Measurements from ENCODE around the gene APBA1.
"Not testable (repeated sequence)": the region's sequence is repeated elsewhere in the genome, so short reads cannot be mapped to it uniquely, and the experiment has no call there.

Gene APBA1

DNA sequence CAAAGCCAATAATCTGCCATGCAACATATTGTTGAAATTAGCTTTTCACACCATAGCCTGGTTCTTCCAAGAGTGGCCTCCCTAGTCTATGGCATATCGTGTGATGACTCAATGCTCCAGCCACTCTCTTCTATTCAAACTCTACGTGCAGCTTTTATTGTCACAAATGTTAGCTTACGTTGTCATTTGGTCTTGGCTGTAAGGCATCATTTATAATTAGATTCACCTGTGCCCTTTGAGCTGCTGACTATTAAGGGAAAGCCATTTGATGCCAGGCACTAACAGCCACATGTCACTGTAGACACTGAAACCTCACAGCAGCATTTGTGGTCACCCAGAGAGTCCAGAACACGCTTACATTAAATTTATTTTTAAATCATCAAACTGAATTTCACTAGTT, 66.8 kb downstream of the APBA1 start:
- DNase-seq (ENCODE audit: low read depth in 2 of 2), result no peak

DNA sequence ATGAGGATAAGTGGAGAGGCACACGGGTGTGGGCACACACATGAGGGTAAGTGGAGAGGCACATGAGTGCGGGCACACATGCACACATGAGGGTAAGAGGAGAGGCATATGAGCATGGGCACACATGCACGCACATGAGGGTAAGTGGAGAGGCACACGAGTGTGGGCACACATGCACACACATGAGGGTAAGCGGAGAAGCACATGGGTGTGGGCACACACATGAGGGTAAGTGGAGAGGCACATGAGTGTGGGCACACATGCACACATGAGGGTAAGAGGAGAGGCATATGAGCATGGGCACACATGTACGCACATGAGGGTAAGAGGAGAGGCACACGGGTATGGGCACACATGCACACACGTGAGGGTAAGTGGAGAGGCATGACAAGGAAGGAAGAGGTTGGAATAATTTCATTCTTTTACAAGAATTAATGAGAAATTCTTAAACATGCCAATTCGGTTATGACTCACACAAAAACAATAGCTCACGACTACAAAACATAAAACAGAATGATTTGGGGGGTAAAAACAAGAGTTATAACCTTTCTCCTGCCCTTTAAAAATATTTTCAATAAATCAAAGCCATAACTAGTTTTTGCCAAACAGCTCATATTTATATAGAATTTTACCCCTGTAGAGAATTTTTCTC, 67.5 kb downstream of the APBA1 start:
- no peak for DNase-seq (ENCODE audit: low read depth in 2 of 2)

DNA sequence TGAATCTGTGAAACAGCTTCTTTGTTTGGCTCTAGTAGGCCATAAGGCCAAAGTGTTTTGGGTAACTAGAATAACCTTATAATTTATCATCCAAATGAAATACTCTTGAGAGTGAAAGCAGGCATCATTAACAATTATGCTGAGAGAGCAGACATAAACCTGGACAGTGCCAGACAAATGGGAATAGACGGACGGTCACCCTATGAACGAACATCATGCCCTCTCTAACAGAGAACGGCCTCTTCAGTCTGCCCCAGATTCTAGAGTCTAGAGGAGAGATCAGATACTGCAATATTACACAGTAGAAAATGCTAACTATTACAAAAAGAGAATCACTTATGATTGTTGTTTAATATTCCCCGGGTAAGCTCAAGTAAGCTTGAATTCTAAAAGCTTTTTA, 68.5 kb downstream of the APBA1 start:
- DNase-seq (ENCODE audit: low read depth in 2 of 2), result no peak

DNA sequence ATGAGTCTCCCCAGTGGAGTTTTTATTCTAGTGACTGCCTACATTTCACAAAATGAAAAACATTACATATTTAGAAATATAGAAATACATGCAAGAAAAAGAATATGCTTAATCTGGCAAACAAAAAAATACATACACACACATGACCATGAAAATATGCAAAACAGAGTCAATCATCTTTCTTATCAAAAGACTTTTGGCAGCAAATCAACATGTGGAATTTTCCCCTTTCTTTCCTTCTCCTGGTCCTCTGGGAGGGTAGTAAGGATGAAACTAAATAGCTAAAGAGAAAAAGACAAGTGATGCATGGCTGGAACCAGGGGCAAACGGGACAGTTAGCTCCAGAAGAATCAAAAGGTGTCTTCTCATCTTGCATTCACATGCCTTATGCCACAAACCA, 69.4 kb downstream of the APBA1 start:
- no peak for DNase-seq (ENCODE audit: low read depth in 2 of 2)

DNA sequence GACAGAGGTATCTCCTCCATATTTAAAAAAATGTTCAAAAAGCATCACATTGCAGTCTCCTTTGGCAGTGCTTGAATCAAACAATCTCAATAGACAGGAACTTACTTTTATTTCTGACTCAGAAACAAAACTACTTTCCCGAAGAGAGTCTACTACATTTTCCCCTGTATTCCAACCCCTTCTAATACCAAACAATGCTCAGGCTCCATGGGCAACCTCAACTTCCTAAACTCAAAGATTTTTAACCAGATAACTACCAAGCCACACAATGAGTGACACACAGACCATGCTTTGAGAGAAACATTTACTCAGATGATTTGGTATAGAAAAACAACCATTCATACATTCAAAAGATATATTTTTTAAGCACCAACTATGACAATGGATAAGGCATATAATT, 70.5 kb downstream of the APBA1 start:
- DNase-seq (ENCODE audit: low read depth in 2 of 2), result no peak

DNA sequence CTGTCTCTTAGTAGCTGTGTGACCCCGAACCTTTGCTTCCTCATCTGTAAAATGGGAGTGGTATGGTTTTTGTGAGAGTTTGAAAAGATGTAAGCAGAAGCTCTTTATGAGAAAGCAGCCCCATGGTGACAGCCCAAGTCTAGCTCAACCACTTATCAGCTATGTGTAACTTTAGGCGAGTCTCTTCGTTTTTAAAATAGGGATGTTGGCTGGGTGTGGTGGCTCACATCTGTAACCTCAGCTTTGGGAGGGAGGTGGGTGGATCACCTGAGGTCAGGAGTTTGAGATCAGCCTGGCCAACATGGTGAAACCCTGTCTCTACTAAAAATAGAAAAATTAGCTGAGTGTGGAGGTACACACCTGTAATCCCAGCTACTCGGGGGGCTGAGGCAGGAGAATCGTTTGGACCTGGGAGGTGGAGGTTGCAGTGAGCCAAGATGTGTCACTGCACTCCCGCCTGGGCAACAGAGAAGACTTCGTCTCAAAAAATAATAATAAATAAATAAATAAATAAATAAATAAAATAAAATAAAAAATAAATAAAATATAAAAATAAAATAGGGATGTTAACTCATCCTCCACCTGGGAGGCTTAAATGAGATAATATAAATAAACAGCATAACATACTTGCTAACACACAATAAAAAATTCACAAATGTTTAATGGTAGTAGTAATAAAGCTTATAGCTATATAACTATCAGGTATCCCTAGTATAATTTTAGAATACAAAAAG, 71.7 kb downstream of the APBA1 start:
- no peak for DNase-seq (ENCODE audit: low read depth in 2 of 2)

DNA sequence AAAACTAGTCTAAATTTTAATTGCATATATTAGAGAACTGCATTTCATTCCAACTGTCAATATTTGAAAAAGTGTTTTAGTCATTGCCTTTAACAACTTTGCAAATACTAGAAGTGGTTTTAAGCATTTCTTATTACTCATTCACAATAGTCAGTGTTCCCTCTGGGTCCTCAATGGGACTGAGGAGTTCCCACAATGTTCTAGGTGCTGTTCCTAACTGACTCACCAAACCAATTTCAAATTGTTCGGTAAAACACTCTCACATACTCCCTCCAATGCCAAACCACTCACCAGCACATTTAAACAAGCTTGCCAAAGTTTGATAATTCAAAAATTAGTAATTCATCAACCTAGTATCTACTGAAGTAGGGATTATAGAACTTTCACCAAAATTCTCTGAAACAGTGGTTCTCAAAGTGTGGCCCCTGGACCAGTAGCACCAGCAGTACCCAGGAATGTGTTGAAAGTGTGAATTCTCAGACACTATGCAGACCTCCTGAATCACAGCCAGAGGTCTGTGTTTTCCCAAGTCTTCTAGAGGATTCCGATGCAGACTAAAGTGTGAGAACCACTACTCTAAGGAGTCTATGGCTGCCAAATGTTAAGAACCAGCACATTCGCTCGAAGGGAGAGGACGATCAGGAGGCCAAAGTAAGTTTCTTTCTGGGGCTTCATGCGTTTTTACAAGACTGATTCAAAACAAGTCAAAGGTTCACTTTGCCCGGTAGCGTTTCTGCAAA, 72.8 kb downstream of the APBA1 start:
- DNase-seq (ENCODE audit: low read depth in 2 of 2), result no peak

DNA sequence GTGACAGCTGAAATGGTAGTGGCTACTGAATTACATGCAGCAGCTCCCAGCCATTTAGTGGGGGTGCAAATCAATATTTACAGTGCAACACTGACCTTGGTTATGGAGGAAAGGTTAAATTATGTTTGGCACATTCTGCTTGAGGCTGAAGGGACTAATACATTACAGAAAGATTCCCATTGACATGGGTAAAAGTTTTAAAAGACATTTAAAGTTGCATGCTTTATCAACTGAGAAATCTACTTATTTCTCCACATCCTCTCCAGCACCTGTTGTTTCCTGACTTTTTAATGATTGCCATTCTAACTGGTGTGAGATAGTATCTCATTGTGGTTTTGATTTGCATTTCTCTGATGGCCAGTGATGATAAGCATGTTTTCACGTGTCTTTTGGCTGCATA, 75.3 kb downstream of the APBA1 start:
- not testable (repeated sequence) for DNase-seq (ENCODE audit: low read depth in 2 of 2)

DNA sequence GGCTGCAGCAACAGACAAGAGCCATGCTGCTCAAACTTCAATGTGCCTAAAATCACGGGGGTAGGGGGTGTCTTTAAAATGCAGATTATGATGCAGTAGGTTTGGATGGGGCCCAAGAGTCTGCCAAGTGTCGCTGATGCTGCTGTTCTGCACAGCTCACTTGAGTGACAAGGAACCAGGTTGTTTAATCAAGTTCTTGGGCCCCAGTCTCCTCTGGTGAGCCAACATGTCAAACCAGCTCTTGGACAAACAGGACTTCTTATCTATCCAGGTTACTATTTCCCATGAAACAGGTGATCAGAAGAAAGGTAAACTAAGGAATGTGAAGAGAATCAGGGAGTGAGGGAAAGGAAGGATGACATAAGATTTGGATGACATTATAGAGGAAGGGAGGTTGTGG, 78.0 kb downstream of the APBA1 start:
- no peak for DNase-seq (ENCODE audit: low read depth in 2 of 2)

DNA sequence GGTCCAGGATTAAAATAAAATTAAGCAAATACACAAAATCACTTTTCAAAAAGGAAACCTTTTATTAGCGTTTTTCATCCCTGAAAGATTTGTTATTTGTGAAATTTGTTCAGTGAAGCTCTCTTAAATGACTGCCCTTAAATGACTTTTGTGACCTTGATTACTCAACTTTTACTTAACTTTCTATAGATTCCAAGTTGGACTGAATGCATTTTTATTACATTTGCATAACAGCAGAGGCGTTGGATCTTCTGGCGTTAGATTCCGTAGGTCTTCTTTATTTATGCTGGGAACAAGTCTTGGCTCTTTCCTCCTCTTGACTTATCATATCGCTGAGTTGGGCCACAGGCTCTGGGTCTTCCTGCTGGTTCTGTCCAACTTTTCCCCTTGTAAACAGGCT, 78.4 kb downstream of the APBA1 start:
- DNase-seq (ENCODE audit: low read depth in 2 of 2), result no peak

DNA sequence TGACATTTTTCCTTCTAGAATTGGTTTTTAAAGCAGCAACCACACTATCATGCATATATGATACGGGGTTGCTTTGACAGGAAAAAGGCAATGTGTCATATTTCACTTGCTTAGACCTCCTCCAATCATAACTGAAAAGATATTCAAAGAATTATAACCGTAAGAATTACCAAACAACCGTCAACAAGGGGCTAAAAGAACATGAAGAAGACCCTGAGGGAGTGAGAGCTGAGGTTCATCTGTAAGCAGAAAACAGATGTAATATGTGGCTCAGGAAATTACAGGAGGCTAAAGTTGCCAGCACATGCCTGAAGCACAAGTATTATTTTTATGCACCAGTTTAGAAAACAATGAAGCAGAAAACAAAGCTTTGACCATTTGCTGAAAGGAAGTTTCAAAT, 78.9 kb downstream of the APBA1 start:
- DNase-seq (ENCODE audit: low read depth in 2 of 2), result no peak

DNA sequence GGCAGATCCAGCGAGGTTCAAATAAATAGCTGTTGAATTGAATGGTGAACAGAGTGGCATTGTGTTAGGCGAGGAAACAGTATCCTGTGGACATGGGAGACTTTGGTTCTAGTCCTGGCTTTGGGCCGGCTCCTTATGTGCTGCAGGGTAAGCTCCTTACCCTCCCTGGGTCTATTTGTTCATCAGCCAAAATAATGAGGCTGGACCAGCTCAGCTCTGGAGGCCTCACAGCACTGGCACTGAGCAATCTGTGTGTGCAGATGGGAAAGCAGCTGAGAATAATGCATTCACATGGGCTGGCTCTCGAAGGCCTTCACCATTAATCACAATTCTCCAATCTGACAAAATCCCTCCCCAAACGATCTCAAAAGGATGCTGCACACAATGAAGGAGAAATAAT, 81.9 kb downstream of the APBA1 start:
- DNase-seq (ENCODE audit: low read depth in 2 of 2), result no peak

DNA sequence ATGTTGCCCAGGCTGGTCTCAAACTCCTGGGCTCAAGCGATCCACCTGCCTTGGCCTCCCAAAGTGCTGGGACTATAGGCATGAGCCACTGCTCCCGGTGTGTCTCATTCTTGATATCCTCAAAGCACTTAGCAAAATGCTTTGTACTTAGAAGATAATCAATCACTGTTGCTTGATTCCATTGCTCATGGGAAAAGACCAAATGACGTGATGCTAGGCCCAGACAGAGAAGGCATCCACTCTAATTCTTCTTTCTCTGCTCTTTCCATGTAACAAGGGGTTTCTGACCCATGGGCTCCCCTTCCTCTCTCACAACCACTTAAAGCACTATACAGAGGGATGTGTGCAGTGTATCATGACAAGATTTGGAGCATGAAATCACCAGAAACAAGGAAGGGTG, 83.0 kb downstream of the APBA1 start:
- DNase-seq (ENCODE audit: low read depth in 2 of 2), result no peak

DNA sequence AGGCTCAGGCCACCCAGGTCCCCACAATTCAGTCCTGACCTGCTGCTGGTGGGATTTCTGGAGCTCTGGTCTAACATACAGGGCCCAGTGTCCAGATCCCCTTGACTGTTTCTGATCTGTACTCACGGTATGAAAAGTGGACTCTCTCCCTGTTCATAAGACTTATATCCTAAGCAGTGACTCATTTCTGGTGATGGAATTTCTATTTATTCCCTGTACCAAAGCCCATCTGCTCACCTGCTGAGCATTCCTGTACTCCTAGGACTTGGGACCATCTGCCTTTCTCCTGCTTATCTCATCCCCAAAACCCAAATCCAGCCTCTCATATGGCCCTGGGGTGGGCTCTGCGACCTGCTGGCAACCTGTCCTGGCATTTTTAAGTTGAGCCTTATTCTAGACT, 86.6 kb downstream of the APBA1 start:
- no peak for DNase-seq (ENCODE audit: low read depth in 2 of 2)

DNA sequence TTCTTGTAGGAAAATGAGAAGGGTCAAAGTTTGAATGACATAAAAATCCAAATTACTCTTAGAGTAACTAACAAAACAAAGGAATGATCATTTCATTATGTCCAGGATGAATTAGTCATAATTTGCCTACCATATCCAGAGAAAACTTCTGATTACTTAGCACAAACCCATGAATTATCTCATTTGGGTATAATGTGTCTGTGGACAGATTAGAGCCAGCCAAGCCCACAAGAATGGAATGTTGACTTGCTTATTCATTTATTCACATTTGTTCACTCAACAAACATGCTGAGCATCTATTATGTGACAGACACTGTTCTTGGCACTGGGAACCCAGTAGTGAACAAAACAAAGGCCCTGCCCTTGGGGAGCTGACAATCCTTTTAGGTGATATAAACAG, 87.4 kb downstream of the APBA1 start:
- no peak for DNase-seq (ENCODE audit: low read depth in 2 of 2)

DNA sequence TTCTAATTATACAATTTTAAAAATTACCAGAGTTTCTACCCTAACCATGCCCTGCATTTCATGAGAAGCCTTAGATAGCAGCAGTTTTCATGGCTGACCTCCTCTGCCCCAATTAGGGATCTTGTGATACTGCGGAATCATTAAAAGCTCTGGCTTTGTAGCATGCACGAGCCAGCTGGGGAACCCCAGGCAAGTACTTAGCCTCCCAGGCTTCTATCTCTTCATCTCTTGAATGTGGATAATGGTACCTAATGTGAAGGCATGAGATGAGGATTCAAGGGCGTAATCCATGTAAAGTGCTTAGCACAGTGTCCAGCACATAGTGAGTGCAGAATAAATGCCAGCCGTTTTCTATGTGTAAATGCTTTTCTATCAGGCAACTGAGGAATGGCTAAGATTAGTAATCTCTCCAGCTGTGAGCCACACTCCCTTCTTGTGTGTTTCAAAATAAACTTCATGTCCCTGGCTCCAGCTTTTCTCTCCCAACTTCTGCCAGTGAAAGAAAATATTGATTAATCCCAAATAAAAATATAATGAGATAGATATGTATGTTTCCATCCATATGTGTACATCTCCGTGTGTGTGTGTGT, 88.4 kb downstream of the APBA1 start:
- no peak for DNase-seq (ENCODE audit: low read depth in 2 of 2)

DNA sequence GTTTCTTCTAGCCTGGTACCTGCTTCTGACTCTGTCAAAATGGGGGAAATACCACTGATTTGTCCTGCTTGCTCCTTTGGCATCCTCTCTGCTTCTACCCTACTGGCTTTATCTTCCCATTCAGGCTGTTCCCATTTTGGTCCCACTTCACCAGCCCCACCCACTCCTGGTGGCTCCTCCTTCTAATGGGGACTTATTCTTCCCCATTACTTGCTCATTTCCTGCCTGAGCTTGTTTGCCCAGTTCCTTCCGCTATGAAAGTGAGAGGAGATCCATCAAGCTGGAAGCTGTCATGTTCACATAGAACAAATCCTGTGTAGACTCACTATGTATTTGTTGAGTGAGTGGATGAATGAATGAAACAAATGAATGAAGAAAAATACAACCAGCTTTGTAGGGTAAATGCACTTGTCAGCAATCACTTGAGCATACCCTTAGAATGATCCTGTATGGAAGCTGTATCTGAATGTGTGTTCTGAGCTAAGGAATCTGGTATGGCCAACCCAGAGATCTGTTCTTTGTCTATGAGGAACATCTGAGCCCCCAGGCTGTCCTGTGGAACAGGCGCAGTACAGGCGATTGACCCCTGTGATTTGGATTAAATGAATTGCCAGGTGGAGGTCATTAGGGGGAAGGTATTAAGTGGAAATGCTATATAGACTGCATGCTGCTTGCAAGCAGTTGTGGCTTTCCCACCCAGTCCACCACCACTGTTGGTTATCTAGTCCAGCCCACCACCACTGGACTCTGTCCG, 89.5 kb downstream of the APBA1 start:
- no peak for DNase-seq (ENCODE audit: low read depth in 2 of 2)

DNA sequence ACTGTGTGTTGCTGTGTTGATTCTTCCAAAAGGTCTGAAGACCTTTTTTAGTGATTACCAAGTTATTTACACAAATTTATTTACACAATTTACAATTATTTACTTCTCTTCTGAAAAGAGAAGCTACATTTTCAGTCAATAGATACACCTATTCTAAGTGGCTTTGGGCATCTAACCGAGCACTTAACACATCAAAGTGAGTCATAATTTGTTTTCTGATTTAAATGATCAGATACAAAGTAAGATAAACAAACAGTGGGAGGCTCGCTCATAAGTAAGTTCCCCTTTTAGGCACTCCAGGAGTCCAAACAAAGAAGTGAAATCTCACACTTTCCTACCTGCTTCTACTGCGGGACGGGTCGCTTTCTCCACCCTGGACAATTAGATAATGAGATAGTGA, 90.2 kb downstream of the APBA1 start:
- no peak for DNase-seq (ENCODE audit: low read depth in 2 of 2)

DNA sequence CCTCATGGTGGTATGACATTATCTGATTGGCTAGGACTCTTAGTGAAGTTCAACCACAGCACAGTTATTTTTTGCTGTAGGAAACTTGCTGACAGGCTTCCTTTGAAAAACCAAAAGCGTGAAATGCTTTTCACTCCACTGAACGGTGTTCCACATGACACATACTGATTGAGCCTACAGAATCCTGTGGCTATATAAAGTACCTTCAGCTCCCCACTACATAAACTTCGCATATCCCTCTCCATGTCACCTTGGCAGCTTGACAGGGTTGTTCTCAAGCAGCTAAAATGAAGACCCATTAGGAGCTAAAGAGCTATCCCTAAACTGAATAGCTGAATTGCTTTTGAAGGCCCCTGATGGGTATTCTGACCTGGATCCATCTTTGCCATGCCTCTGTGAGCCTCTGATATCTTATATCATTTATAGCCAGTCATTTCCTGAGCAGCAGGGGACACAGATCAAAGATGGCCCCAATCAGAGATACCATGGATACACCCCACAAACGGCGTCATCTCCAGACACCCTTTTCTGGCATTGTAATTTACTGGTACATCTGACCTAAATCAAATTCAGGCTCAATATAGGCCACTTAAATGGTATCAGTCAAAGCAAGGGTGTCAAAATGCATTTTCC, 91.5 kb downstream of the APBA1 start:
- DNase-seq (ENCODE audit: low read depth in 2 of 2), result no peak

DNA sequence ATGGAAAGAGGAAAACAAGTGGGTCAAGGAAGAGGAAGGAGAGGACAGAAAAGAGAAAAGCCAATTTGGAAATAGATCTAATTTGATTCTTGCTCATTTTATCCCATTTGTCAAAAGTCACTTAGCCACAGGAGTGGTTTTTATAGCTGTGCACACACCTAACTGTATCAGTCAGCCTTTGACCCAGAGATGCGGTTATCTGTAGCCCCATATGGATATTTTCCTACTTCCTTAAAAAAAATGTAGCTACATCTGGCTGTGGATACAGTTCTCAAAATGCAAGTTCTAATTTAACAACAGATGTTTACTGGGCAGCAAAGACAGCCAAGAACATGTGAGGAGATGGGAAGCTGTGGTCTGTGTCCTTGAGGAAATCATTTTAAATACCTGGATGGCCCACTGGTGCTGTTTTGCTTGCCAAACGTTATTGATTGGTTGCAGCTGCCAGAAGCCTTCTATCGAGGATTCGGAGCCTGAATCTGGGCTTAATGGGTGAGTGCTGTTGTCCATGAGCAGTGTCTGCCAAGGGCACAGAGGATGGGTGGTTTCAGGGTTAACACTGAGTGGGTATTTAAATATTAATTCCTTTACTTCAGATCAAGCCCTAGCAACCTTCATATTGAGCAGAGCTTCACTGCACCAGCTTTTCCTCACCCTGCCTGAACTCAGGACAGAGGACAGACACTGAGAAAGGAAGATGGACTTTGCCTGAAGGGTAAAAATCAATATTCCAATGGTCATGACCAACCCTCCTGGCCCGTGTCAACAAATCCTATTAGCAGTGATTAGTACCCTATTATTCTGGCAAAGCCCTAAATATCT, 92.2 kb downstream of the APBA1 start:
- DNase-seq (ENCODE audit: low read depth in 2 of 2), result no peak

All from stimulated activated CD8-positive, alpha-beta memory T cell treated with anti-CD3 and anti-CD28 coated beads, Interleukin-2, amount 100 ng/mL, for 48 hours (primary cell).